Immature natural killer cell (primary cell): ENCODE results near the gene ABCC1. TPM values are rescaled to one million over a fixed set of nuclear protein-coding genes. Genes with fewer than 3 reads are reported as not detected.
A peak's percentile ranks its signal among the peaks of the same experiment; 100 is the strongest.

Source experiments
- DNase-seq, 3 donors: peaks; one replicate each; pipeline ENCODE4 v3.0.0; 2022; ENCODE audit warnings: mixed read lengths in 1 of 3
- H3K27ac Mint-ChIP-seq, 6 donors: one replicate each; pipeline ENCODE4 v1.8.0; 2020; ENCODE audit warnings: mixed read lengths in 6 of 6, mild to moderate bottlenecking in 5 of 6, inconsistent platforms in 4 of 6, moderate library complexity in 3 of 6
- H3K27me3 Mint-ChIP-seq, 3 donors: one replicate each; pipeline ENCODE4 v1.8.0; 2020 to 2021; ENCODE audit warnings: low read depth in 3 of 3, mild to moderate bottlenecking in 3 of 3, mixed read lengths in 3 of 3, moderate library complexity in 3 of 3, inconsistent platforms in 1 of 3
- H3K36me3 Mint-ChIP-seq, 3 donors: one replicate each; pipeline ENCODE4 v1.8.0; 2020; ENCODE audit warnings: mixed read lengths in 3 of 3, inconsistent platforms in 2 of 3, mild to moderate bottlenecking in 2 of 3
- H3K4me1 Mint-ChIP-seq, 2 donors: one replicate each; pipeline ENCODE4 v1.8.0; 2020; ENCODE audit warnings: inconsistent platforms in 2 of 2, mild to moderate bottlenecking in 2 of 2, mixed read lengths in 2 of 2, moderate library complexity in 1 of 2
- H3K4me3 Mint-ChIP-seq, 5 donors: one replicate each; pipeline ENCODE4 v1.8.0; 2020; ENCODE audit warnings: mild to moderate bottlenecking in 5 of 5, mixed read lengths in 5 of 5, inconsistent platforms in 3 of 5, moderate library complexity in 3 of 5
- H3K9me3 Mint-ChIP-seq, 6 donors: one replicate each; pipeline ENCODE4 v1.8.0; 2020; ENCODE audit warnings: mild to moderate bottlenecking in 6 of 6, mixed read lengths in 6 of 6, inconsistent platforms in 4 of 6, moderate library complexity in 3 of 6
- polyA plus RNA-seq, 3 donors: library from polyadenylated mRNA; unstranded; fragments of 300-500 nt; fragmentation: Illumina TruSeq; gene quantifications; one replicate each; pipeline ENCODE4 v1.2.3, GENCODE V29; 2021

The ABCC1 gene
- polyA plus RNA-seq, 3 donors from 2014 or later = 2.3 to 3.6 (median 2.3) TPM

DNA sequence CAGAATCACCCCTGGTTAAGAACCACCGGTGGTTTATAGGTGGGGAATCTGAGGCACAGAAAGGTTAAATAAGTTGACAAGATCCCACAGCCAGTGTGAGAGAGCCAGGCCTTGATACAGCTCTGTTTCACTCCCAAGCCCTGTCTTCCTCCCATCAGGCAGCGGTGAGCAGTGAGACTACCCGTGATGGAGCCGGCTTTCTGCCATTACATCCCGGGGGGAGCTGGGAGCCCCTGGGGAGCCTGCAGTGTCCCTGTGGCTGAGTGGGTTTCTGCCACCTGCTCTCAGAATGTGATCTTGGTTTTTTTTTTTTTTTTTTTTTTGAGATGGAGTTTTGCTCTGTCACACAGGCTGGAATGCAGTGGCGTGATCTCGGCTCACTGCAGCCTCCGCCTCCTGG is 66.4 kb downstream of the ABCC1 start:
- H3K36me3 Mint-ChIP-seq = peaks cover 27 to 38% (median 29%) of the 10 kb centered on the region in 3 donors
- H3K4me3 Mint-ChIP-seq = no peak overlapping the region
- DNase-seq = no peak
- no peak overlapping the region for H3K27ac Mint-ChIP-seq
- no peaks in the 10 kb centered on the region for H3K4me1 Mint-ChIP-seq
- no peaks in the 10 kb centered on the region for H3K27me3 Mint-ChIP-seq
- H3K9me3 Mint-ChIP-seq = no peaks in the 10 kb centered on the region

DNA sequence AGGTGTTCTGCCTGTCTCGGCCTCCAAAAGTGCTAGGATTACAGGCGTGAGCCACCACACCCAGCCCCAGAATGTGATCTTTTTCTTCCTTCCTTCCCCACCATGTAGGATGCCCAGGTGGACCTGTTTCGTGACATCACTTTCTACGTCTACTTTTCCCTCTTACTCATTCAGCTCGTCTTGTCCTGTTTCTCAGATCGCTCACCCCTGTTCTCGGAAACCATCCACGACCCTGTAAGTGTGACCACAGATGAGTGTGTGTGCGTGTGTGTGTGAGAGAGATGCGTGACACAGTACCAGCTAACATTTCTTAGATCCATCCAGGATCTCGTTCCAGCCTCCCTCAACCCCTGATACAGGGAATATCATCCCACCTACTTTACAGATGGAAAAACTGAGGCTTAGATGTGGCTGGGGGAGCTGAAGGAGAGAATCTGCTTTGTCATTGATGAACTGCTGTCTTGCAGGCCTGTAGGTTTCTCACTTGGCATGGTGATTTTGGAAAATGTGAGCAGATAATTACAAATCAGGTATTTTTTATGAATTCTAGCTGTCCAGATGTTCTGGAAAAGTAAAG is 67.1 kb downstream of the ABCC1 start:
- H3K36me3 Mint-ChIP-seq = peaks cover 29 to 40% (median 31%) of the 10 kb centered on the region in 3 donors
- no peaks in the 10 kb centered on the region for H3K27me3 Mint-ChIP-seq
- H3K9me3 Mint-ChIP-seq = no peaks in the 10 kb centered on the region
- no peak overlapping the region for H3K4me3 Mint-ChIP-seq
- H3K27ac Mint-ChIP-seq = no peak overlapping the region
- DNase-seq = no peak
- H3K4me1 Mint-ChIP-seq = no peaks in the 10 kb centered on the region

GRCh38 chr16:16017812-16018211 is 68.4 kb downstream of the ABCC1 start:
- H3K9me3 Mint-ChIP-seq = no peaks in the 10 kb centered on the region
- no peaks in the 10 kb centered on the region for H3K4me1 Mint-ChIP-seq
- no peak overlapping the region for H3K4me3 Mint-ChIP-seq
- H3K27ac Mint-ChIP-seq = no peak overlapping the region
- no peaks in the 10 kb centered on the region for H3K27me3 Mint-ChIP-seq
- no peak for DNase-seq
- peaks cover 32 to 40% (median 35%) of the 10 kb centered on the region in 3 donors for H3K36me3 Mint-ChIP-seq

DNA sequence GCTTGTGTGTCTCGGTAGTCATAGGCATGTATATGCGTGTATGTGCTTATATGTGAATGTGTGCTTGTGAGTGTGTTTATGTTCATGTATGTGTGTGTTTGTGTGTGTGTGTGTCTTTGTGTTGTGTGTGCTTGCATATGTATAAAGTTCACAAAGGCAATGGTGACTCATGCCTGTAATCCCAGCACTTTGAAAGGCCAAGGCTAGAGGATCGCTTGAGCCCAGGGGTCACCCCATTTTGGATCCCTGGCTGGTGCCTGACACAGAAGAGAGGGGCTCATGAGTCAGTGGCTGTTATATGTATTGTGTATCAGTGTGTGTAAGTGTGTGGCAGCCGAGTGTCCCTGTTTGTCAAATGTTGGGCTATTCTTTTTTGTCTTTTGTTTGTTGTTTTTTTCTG is 69.3 kb downstream of the ABCC1 start:
- no peaks in the 10 kb centered on the region for H3K4me1 Mint-ChIP-seq
- DNase-seq = no peak
- H3K9me3 Mint-ChIP-seq = no peaks in the 10 kb centered on the region
- H3K27ac Mint-ChIP-seq = peak overlapping the region in 1 of 6 donors; percentile 40
- H3K4me3 Mint-ChIP-seq = no peak overlapping the region
- H3K27me3 Mint-ChIP-seq = peaks cover 0 to 2% (median 0%) of the 10 kb centered on the region in 3 donors
- peaks cover 29 to 36% (median 35%) of the 10 kb centered on the region in 3 donors for H3K36me3 Mint-ChIP-seq

- H3K27me3 Mint-ChIP-seq = peaks cover 0 to 4% (median 0%) of the 10 kb centered on the region in 3 donors
- no peak for DNase-seq
- peak overlapping the region in 1 of 6 donors; percentile 31 for H3K27ac Mint-ChIP-seq
- no peaks in the 10 kb centered on the region for H3K9me3 Mint-ChIP-seq
- peaks cover 0 to 2% of the 10 kb centered on the region in 2 donors for H3K4me1 Mint-ChIP-seq
- H3K36me3 Mint-ChIP-seq = peaks cover 28 to 35% (median 35%) of the 10 kb centered on the region in 3 donors
- no peak overlapping the region for H3K4me3 Mint-ChIP-seq
Measured at GRCh38 chr16:16019488-16019887, 70.1 kb downstream of the ABCC1 start.

GRCh38 chr16:16020291-16020690 is 70.9 kb downstream of the ABCC1 start:
- peak overlapping the region in 1 of 6 donors; percentile 57 for H3K27ac Mint-ChIP-seq

DNA sequence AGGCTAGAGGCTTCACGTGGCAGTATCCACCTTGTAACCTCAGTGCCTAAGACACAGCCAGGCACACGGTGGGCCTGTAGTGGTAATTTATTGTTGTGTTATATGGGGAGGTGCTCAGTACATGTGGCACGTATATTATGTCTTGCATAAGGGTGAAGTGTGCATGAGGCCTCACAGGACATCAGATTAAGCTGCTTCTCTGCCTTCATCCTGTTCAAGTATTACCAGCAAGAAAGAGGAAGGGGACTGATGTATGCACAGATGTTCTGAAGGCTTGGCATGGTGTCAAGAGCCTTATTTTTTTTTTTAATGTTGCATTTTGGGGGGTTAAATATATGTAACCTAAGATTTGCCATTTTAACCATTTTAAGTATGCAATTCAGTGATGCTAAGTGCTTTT is 71.6 kb downstream of the ABCC1 start:
- no peak overlapping the region for H3K4me3 Mint-ChIP-seq
- no peaks in the 10 kb centered on the region for H3K9me3 Mint-ChIP-seq
- H3K27me3 Mint-ChIP-seq = peaks cover 0 to 4% (median 1%) of the 10 kb centered on the region in 3 donors
- peaks cover 4 to 13% of the 10 kb centered on the region in 2 donors for H3K4me1 Mint-ChIP-seq
- H3K36me3 Mint-ChIP-seq = peaks cover 28 to 35% (median 32%) of the 10 kb centered on the region in 3 donors
- H3K27ac Mint-ChIP-seq = peak overlapping the region in 1 of 6 donors; percentile 16
- DNase-seq = no peak

More at GRCh38 chr16:16020291-16020690, 70.9 kb downstream of the ABCC1 start:
- H3K4me3 Mint-ChIP-seq = no peak overlapping the region
- H3K27me3 Mint-ChIP-seq = peaks cover 0 to 4% (median under 1%) of the 10 kb centered on the region in 3 donors
- peaks cover 3 to 10% of the 10 kb centered on the region in 2 donors for H3K4me1 Mint-ChIP-seq
- H3K9me3 Mint-ChIP-seq = no peaks in the 10 kb centered on the region
- peaks cover 28 to 35% (median 35%) of the 10 kb centered on the region in 3 donors for H3K36me3 Mint-ChIP-seq
- no peak for DNase-seq

DNA sequence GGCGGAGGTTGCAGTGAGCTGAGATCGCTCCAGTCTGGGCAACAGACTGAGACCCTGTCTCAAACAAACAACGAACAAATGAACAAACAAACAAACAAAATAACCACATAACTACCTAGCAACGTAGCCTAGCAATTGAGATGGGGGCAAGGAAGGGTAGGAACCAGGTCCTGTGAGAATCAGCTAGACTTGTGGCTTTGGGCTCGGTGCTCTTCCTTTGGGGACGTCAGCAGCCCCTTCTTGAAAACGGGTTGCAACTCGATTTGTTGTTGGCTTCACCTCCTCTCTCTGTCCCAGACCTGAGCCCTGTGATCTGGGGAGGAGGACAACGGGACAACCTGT is 72.2 kb downstream of the ABCC1 start:
- no peak overlapping the region for H3K27ac Mint-ChIP-seq
- peaks cover 4 to 13% of the 10 kb centered on the region in 2 donors for H3K4me1 Mint-ChIP-seq
- H3K27me3 Mint-ChIP-seq = peaks cover 0 to 4% (median 1%) of the 10 kb centered on the region in 3 donors
- no peaks in the 10 kb centered on the region for H3K9me3 Mint-ChIP-seq
- H3K36me3 Mint-ChIP-seq = peaks cover 23 to 30% (median 27%) of the 10 kb centered on the region in 3 donors
- DNase-seq = no peak
- no peak overlapping the region for H3K4me3 Mint-ChIP-seq

DNA sequence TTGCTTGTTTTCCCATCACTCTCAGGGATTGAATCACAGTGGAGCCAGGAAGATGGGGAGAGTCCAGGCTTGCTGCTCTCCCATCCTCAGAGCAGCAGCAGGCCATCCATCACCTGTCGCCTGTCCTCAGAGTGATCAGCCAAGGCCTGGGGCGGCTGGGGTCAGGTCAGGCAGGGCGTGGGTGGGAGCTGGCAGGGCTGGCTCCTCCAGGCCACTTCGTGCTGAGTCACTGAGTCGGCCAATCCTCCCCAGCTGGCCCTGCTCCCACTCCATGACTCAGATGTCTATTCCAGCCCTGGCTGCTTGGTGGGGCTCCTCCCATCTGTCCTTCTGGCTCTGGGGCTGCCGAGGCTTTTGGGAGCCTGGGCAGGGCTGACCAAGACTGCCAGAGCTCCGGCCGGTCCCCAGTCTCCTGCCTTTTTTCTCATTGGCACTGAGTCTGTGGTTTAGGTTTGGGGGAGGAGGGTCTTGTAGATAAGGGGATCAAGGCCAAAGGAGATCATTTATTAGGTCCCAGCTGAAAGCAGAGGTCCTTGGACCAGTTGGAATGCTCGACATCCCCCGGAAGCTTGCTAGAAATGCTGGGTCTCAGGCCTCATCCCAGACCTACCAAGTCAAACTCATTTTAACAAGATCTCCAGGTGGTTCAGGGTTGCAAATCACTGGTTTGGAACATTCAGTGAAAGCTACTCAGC is 72.7 kb downstream of the ABCC1 start:
- peaks cover 4 to 13% of the 10 kb centered on the region in 2 donors for H3K4me1 Mint-ChIP-seq
- H3K4me3 Mint-ChIP-seq = no peak overlapping the region
- peaks cover 0 to 4% (median 1%) of the 10 kb centered on the region in 3 donors for H3K27me3 Mint-ChIP-seq
- H3K27ac Mint-ChIP-seq = no peak overlapping the region
- H3K36me3 Mint-ChIP-seq = peaks cover 18 to 25% (median 23%) of the 10 kb centered on the region in 3 donors
- H3K9me3 Mint-ChIP-seq = no peaks in the 10 kb centered on the region
- DNase-seq = no peak

DNA sequence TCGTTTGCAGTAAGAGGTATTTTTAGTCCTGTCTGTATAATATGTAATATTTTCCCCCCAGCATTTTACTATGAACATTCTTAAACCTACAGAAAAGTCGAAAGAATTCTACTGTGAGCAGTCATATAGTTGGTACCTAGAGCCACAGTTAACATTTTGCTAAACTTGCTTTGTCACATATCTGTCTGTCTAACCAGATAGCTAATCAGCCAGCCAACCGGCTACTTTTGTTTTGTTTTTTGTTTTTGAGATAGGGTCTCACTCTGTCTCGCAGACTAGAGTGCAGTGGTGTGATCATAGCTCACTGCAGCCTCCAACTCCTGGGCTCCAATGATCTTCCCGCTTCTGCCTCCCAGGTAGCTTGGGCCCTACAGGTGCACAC is 73.3 kb downstream of the ABCC1 start:
- H3K4me1 Mint-ChIP-seq = peaks cover 6 to 18% of the 10 kb centered on the region in 2 donors
- H3K27ac Mint-ChIP-seq = no peak overlapping the region
- peaks cover 14 to 22% (median 21%) of the 10 kb centered on the region in 3 donors for H3K36me3 Mint-ChIP-seq
- no peak for DNase-seq
- no peaks in the 10 kb centered on the region for H3K9me3 Mint-ChIP-seq
- no peak overlapping the region for H3K4me3 Mint-ChIP-seq
- peaks cover 0 to 4% (median 1%) of the 10 kb centered on the region in 3 donors for H3K27me3 Mint-ChIP-seq

GRCh38 chr16:16025214-16025968 is 76.0 kb downstream of the ABCC1 start:
- Mint-ChIP-seq H3K27ac (peak overlapping the region in 4 of 6 donors; percentile 7 to 83 (median 65)), H3K4me3 (peak overlapping the region in 1 of 5 donors; percentile 1), H3K4me1 (peaks cover 15 to 29% of the 10 kb centered on the region in 2 donors), H3K36me3 (peaks cover 7 to 11% (median 10%) of the 10 kb centered on the region in 3 donors), H3K9me3 (no peaks in the 10 kb centered on the region), H3K27me3 (peaks cover 0 to 4% (median 1%) of the 10 kb centered on the region in 3 donors)
- peak in 1 of 3 donors; percentile 35 for DNase-seq

GRCh38 chr16:16027728-16028310 is 78.4 kb downstream of the ABCC1 start:
- Mint-ChIP-seq H3K27ac (peak overlapping the region in 4 of 6 donors; percentile 6 to 76 (median 48)), H3K36me3 (no peaks in the 10 kb centered on the region), H3K4me1 (peaks cover 22 to 36% of the 10 kb centered on the region in 2 donors), H3K4me3 (peak overlapping the region; percentile 15 to 69 (median 39)), H3K27me3 (peaks cover 0 to 5% (median 1%) of the 10 kb centered on the region in 3 donors), H3K9me3 (no peaks in the 10 kb centered on the region)
- no peak for DNase-seq

- no peaks in the 10 kb centered on the region for H3K9me3 Mint-ChIP-seq
- DNase-seq = no peak
- peak overlapping the region in 5 of 6 donors; percentile 6 to 76 (median 40) for H3K27ac Mint-ChIP-seq
- peaks cover 0 to 3% (median 1%) of the 10 kb centered on the region in 3 donors for H3K27me3 Mint-ChIP-seq
- no peaks in the 10 kb centered on the region for H3K36me3 Mint-ChIP-seq
- peaks cover 28 to 42% of the 10 kb centered on the region in 2 donors for H3K4me1 Mint-ChIP-seq
- H3K4me3 Mint-ChIP-seq = peak overlapping the region; percentile 15 to 69 (median 39)
Measured at GRCh38 chr16:16028311-16028999, 79.0 kb downstream of the ABCC1 start.
